Activated CD4-positive, alpha-beta memory T cell treated with anti-CD3 and anti-CD28 coated beads, Interleukin-2, amount 10 ng/mL, durations not matched to agents 7 days and 5 days (primary cell): ENCODE results near the gene PRKAA1. TPM values are rescaled to one million over a fixed set of nuclear protein-coding genes. Genes with fewer than 3 reads are reported as not detected.
"Not testable (repeated sequence)": the region's sequence is repeated elsewhere in the genome, so short reads cannot be mapped to it uniquely, and the experiment has no call there.

Source experiments
- CTCF ChIA-PET: fragments of 350-600 bp; sonication (Branson Sonifier 250); formaldehyde crosslinking; loops from one replicate; lab custom pipeline; 2021; ENCODE audit warnings: antibody characterized with exemption, inconsistent platforms; lab: Charles Lee
- POLR2A ChIA-PET: fragments of 350-600 bp; sonication (Branson Sonifier 250); formaldehyde crosslinking; loops from one replicate; lab custom pipeline; 2021; ENCODE audit warnings: antibody characterized with exemption; lab: Charles Lee
- DNase-seq: peaks from one replicate; pipeline ENCODE4 v3.0.0-alpha.2; 2020
- H3K27ac Mint-ChIP-seq: one replicate; pipeline ENCODE4 v1.8.0; 2021; ENCODE audit warnings: mild to moderate bottlenecking, mixed read lengths
- H3K27me3 Mint-ChIP-seq: one replicate; pipeline ENCODE4 v1.8.0; 2021; ENCODE audit warnings: mixed read lengths
- H3K36me3 Mint-ChIP-seq: one replicate; pipeline ENCODE4 v1.8.0; 2021; ENCODE audit warnings: low read depth, mixed read lengths
- H3K4me1 Mint-ChIP-seq: one replicate; pipeline ENCODE4 v1.8.0; 2021; ENCODE audit warnings: mixed read lengths
- H3K4me3 Mint-ChIP-seq: one replicate; pipeline ENCODE4 v1.8.0; 2021; ENCODE audit warnings: mild to moderate bottlenecking, mixed read lengths
- H3K9me3 Mint-ChIP-seq: one replicate; pipeline ENCODE4 v1.8.0; 2021; ENCODE audit warnings: mixed read lengths
- total RNA-seq, 2 experiments: library from RNA; stranded (reverse); gene quantifications; one replicate each; pipeline ENCODE4 v1.2.3, GENCODE V29; 2021

Gene PRKAA1
- total RNA-seq, 2 experiments from 2014 or later, result 76.6 to 77.7 TPM

DNA sequence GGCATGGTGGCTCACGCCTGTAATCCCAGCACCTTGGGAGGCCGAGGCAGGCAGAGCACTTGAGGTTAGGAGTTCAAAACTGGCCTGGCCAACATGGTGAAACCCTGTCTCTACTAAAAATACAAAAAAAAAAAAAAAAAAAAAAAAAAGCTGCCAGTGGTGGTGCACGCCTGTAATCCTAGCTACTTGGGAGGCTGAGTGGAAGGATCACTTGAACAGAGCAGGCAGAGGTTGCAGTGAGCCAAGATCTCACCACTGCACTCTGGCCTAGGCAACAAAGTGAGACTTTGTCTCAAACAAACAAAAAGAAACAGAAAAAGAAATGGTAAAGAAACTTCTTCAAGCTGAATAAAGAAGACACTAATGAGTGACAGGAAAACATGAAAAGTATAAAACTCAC is 11.5 kb downstream of the PRKAA1 start:
- H3K4me3 Mint-ChIP-seq, H3K9me3 Mint-ChIP-seq, DNase-seq, H3K27me3 Mint-ChIP-seq, POLR2A ChIA-PET, H3K27ac Mint-ChIP-seq: not testable (repeated sequence)
- peaks cover 48% of the 10 kb centered on the region for H3K36me3 Mint-ChIP-seq
- H3K4me1 Mint-ChIP-seq, result peaks cover 30% of the 10 kb centered on the region
- CTCF ChIA-PET, result interaction anchor here (0.6 kb wide), 1 partner anchor 55 kb away, joined by 3 read pairs; the partner anchor contains the start of gene CARD6

DNA sequence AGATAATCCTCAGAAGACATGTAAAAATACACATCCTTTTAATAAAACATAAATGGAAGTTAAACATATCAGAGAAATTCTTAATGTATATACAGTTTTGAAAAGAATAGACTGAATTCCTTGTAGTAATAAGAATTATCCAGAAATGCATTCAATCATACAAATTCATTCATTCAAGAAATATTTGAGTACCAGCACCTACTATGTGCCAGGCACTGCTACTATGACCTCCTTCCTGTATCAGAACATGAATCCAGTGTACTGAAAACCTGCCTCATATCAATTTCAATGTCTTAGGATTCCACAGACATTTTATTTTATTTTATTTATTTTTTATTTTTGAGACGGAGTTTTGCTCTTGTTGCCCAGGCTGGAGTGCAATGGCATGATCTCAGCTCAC is 13.3 kb downstream of the PRKAA1 start:
- no peak for DNase-seq
- Mint-ChIP-seq H3K4me3 (no peak overlapping the region), H3K4me1 (peaks cover 26% of the 10 kb centered on the region), H3K9me3 (peaks cover 5% of the 10 kb centered on the region), H3K36me3 (peaks cover 51% of the 10 kb centered on the region), H3K27ac (no peak overlapping the region), H3K27me3 (no peaks in the 10 kb centered on the region)
- ChIA-PET POLR2A (no interaction called here), CTCF (no interaction called here)

- POLR2A ChIA-PET, result no interaction called here
- Mint-ChIP-seq H3K4me3 (no peak overlapping the region), H3K36me3 (peaks cover 52% of the 10 kb centered on the region), H3K27ac (no peak overlapping the region), H3K4me1 (peaks cover 28% of the 10 kb centered on the region), H3K27me3 (no peaks in the 10 kb centered on the region), H3K9me3 (peaks cover 5% of the 10 kb centered on the region)
- DNase-seq, result no peak
- CTCF ChIA-PET, result no interaction called here
Observed at GRCh38 chr5:40784027-40784653, 14.0 kb downstream of the PRKAA1 start.

DNA sequence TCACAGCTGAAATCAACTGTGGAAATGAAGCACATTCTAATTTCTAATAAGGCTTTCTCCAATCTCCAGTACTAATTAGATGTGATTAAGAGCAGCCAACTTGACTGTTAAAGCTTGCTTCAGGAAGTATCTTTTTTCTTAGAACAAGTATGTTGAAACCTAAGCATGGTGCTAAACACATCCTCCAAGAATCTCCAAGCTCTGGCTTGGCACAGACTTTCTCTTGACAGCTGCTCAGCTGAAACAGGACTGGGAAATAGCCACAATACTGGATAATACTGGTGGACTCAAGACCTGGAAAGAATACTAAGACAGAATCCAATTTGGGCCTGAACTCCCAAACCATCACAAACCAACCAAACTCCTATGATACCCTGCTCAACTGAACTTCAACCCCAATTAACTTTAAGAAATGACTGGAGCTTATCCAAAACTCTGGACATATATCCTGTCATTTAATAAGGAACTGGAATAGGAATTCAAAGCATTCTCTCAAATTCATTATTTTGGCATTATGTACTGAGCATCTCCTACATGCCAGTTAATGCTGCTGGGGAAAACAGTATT is 16.2 kb downstream of the PRKAA1 start:
- peaks cover 27% of the 10 kb centered on the region for H3K4me1 Mint-ChIP-seq
- POLR2A ChIA-PET, result interaction anchor here (0.7 kb wide), 1 partner anchor 17 kb away, joined by 3 read pairs; no protein-coding TSS in a partner anchor
- H3K36me3 Mint-ChIP-seq, result peaks cover 38% of the 10 kb centered on the region
- H3K27me3 Mint-ChIP-seq, result no peaks in the 10 kb centered on the region
- H3K4me3 Mint-ChIP-seq, result no peak overlapping the region
- no peak for DNase-seq
- CTCF ChIA-PET, result no interaction called here
- H3K9me3 Mint-ChIP-seq, result no peaks in the 10 kb centered on the region
- no peak overlapping the region for H3K27ac Mint-ChIP-seq

DNA sequence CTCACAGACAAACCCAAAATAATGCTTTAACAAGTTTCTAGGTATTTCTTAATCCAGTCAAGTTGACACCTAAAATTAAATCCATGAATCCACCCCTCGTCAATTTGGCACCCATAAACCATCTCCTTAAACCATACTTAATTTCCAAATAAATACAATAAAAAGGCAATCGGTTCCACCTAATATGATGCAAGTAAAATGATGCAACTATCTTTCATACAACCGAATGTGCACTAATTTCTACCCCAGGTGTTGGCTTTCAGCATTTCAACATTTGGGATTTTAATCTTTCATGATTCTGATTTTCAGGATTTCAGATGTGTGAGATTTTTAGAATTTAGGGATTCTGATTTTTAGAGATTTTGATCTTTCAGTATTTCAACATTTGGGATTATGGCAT is 17.3 kb downstream of the PRKAA1 start:
- Mint-ChIP-seq H3K27me3 (no peaks in the 10 kb centered on the region), H3K27ac (no peak overlapping the region), H3K9me3 (no peaks in the 10 kb centered on the region), H3K4me3 (no peak overlapping the region), H3K36me3 (peaks cover 40% of the 10 kb centered on the region), H3K4me1 (peaks cover 32% of the 10 kb centered on the region)
- ChIA-PET CTCF (no interaction called here), POLR2A (no interaction called here)
- DNase-seq, result no peak

DNA sequence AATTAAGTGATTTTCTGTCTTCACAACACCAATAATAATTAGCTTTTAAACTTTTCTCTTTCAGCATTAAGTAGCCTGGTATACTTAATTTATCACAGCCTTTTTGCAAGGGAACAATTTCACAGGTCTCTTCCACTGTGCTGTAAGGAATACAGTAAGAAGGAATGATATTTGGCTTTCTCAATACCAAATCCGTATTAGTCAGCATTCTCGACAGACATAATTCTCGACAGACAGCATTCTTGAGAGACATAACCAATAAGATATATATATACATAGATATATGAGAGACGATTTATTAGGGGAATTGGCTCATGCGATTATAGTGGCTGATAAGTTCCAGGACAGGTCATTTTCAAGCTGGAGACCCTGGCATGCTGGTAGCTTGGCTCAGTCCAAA is 18.0 kb downstream of the PRKAA1 start:
- peaks cover 29% of the 10 kb centered on the region for H3K4me1 Mint-ChIP-seq
- POLR2A ChIA-PET, result no interaction called here
- H3K4me3 Mint-ChIP-seq, result no peak overlapping the region
- DNase-seq, result no peak
- no peak overlapping the region for H3K27ac Mint-ChIP-seq
- H3K36me3 Mint-ChIP-seq, result peaks cover 42% of the 10 kb centered on the region
- no peaks in the 10 kb centered on the region for H3K27me3 Mint-ChIP-seq
- CTCF ChIA-PET, result no interaction called here
- H3K9me3 Mint-ChIP-seq, result no peaks in the 10 kb centered on the region

- H3K36me3 Mint-ChIP-seq, result peaks cover 45% of the 10 kb centered on the region
- no peaks in the 10 kb centered on the region for H3K9me3 Mint-ChIP-seq
- POLR2A ChIA-PET, result interaction anchor here (0.6 kb wide), 1 partner anchor 23 kb away, joined by 3 read pairs; no protein-coding TSS in a partner anchor
- no peak overlapping the region for H3K4me3 Mint-ChIP-seq
- CTCF ChIA-PET, result no interaction called here
- no peaks in the 10 kb centered on the region for H3K27me3 Mint-ChIP-seq
- no peak overlapping the region for H3K27ac Mint-ChIP-seq
- DNase-seq, result no peak
- H3K4me1 Mint-ChIP-seq, result peaks cover 27% of the 10 kb centered on the region
Observed at GRCh38 chr5:40779561-40779960, 18.6 kb downstream of the PRKAA1 start.

DNA sequence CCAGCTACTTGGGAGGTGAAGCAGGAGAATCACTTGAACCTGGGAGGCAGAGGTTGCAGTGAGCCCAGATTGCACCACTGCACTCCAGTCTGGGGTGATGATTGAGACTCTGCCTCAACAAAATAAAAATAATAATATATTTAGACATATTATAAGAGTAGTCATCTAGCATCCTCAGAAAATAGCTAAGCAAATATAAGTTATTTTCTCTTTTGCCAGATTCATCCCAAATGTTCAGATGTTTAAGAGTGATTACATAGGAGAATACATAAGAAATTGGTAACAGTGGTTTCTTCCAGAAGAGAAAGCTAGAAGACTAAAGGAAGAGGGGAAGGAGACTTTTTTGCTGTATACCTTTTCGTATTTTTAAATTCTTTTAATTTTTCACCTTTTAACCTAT is 20.0 kb downstream of the PRKAA1 start:
- no peak for DNase-seq
- H3K27me3 Mint-ChIP-seq, result no peaks in the 10 kb centered on the region
- H3K4me1 Mint-ChIP-seq, result peaks cover 21% of the 10 kb centered on the region
- ChIA-PET CTCF (no interaction called here), POLR2A (no interaction called here)
- H3K36me3 Mint-ChIP-seq, result peaks cover 52% of the 10 kb centered on the region
- H3K9me3 Mint-ChIP-seq, result no peaks in the 10 kb centered on the region
- H3K4me3 Mint-ChIP-seq, result no peak overlapping the region
- no peak overlapping the region for H3K27ac Mint-ChIP-seq

DNA sequence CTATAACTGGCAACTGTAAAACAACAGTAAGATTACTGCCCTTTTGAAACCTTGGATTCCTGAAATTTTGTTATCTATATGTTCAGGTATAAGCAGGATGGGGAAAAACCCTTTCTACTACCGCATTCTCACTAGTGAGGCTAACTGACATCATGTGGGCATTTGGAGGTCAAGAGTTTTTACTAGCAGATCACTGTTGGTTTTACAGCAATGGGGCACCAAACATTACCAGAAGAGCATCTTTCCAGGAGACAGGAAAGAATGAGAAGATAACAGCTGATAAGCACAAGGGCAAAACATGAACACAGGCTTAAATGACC is 21.6 kb downstream of the PRKAA1 start:
- peaks cover 14% of the 10 kb centered on the region for H3K4me1 Mint-ChIP-seq
- no peak overlapping the region for H3K4me3 Mint-ChIP-seq
- no peaks in the 10 kb centered on the region for H3K9me3 Mint-ChIP-seq
- no peak for DNase-seq
- no peak overlapping the region for H3K27ac Mint-ChIP-seq
- ChIA-PET POLR2A (interaction anchor here (1.4 kb wide), 1 partner anchor 12 kb away, joined by 3 read pairs; no protein-coding TSS in a partner anchor), CTCF (interaction anchor here (2.1 kb wide), 1 partner anchor 20 kb away, joined by 6 read pairs; the partner anchor contains the start of gene TTC33)
- peaks cover 57% of the 10 kb centered on the region for H3K36me3 Mint-ChIP-seq
- H3K27me3 Mint-ChIP-seq, result no peaks in the 10 kb centered on the region

DNA sequence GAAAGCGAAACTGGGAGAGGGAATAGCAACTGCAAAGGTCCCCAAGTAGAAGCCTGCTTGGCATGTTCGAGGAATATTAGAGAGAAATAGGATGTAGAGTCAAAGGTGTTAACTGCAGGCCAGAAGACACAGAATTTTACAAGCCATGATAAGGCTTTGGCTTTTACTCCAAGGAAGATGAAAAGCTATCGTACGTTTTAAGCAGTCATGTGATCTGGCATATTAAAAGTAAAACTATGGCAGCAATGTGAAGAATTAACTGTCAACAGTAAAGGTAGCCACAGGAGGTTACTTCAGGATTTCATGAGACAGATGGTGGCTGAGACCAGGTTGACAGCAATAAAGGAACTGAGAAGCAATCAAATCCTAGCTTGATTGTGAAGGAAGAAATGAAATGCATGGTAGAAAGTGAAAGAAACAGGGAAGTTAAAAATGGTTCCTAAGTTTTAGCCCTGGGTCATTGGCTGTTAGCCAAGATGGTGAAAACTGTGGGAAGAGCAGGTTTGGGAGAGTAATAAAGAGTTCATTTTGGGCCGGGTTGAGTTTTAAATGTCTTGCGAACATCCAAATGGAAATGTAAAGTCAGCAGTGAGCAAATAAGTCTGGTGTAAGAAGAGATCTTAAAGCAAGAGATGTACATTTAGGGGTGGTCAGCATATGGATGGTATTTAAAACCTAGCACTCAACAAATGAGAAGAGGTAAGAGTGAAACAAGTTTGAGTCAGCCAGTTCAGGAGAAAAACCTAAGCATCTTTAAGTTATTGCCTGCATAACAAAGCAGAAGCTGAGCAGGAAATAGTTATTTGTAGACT is 22.1 kb downstream of the PRKAA1 start:
- Mint-ChIP-seq H3K4me1 (peaks cover 14% of the 10 kb centered on the region), H3K36me3 (peaks cover 56% of the 10 kb centered on the region), H3K27me3 (no peaks in the 10 kb centered on the region), H3K27ac (peak overlapping the region; percentile 5), H3K4me3 (no peak overlapping the region), H3K9me3 (no peaks in the 10 kb centered on the region)
- no peak for DNase-seq
- ChIA-PET POLR2A (interaction anchor here (1.3 to 1.4 kb wide), 3 partner anchors 13 to 55 kb away, joined by 3 to 4 read pairs (median 3); no protein-coding TSS in a partner anchor), CTCF (interaction anchor here (2.1 kb wide), 1 partner anchor 20 kb away, joined by 6 read pairs; the partner anchor contains the start of gene TTC33)

GRCh38 chr5:40775085-40775845 is 22.9 kb downstream of the PRKAA1 start:
- H3K4me3 Mint-ChIP-seq, result no peak overlapping the region
- H3K36me3 Mint-ChIP-seq, result peaks cover 54% of the 10 kb centered on the region
- no peak overlapping the region for H3K27ac Mint-ChIP-seq
- no peak for DNase-seq
- CTCF ChIA-PET, result interaction anchor here (2.1 kb wide), 1 partner anchor 19 kb away, joined by 6 read pairs; the partner anchor contains the start of gene TTC33
- POLR2A ChIA-PET, result interaction anchor here (1.1 to 1.4 kb wide), 3 partner anchors 13 to 55 kb away, joined by 3 to 4 read pairs (median 3); no protein-coding TSS in a partner anchor
- no peaks in the 10 kb centered on the region for H3K27me3 Mint-ChIP-seq
- peaks cover 14% of the 10 kb centered on the region for H3K4me1 Mint-ChIP-seq
- no peaks in the 10 kb centered on the region for H3K9me3 Mint-ChIP-seq

DNA sequence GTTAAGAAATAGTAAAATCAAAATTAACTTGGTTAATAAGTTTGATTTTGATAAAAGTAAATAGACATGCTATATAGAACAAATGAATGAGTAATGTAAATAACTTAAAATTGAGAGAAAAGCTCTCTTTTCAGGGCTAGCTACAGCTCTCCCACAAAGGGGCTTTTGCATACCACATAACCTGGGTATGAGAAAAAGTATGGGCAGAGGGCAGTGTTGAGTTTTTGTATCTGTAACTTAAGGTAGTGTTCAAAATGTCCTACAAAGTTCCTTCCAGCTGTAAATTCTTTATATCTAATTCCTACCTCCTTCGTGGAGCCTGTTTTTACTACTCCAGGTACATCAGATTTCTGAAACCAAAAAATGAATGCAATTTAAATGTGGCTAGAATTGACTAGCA is 23.6 kb downstream of the PRKAA1 start:
- ChIA-PET CTCF (interaction anchor here (2.1 kb wide), 1 partner anchor 18 kb away, joined by 6 read pairs; the partner anchor contains the start of gene TTC33), POLR2A (interaction anchor here (1.1 kb wide), 1 partner anchor 14 kb away, joined by 3 read pairs; no protein-coding TSS in a partner anchor)
- DNase-seq, result no peak
- Mint-ChIP-seq H3K4me1 (peaks cover 14% of the 10 kb centered on the region), H3K36me3 (peaks cover 52% of the 10 kb centered on the region), H3K9me3 (no peaks in the 10 kb centered on the region), H3K4me3 (no peak overlapping the region), H3K27me3 (no peaks in the 10 kb centered on the region), H3K27ac (no peak overlapping the region)
